Vagina (tissue), 2 donors: ENCODE measurements around the gene SMARCC2.

ENCODE experiments used
- POLR2A ChIP-seq, 2 donors: fragments of 450-650 bp; IDR thresholded peaks; one replicate each; pipeline ENCODE4 v1.6.1; 2017; ENCODE audit warnings: antibody characterized with exemption in 2 of 2, mild to moderate bottlenecking in 2 of 2, moderate library complexity in 2 of 2
- TF ChIP-seq, protein P1 (sequence below), 3 experiments: fragments of 450-650 bp in 2 of 3; fragments of 200-600 bp in 1 of 3; sonication (generic) in 1 of 3; IDR thresholded peaks; one replicate each; pipeline ENCODE4 v1.5.1; 2017 to 2019; ENCODE audit warnings: antibody characterized with exemption in 3 of 3, mild to moderate bottlenecking in 2 of 3, moderate library complexity in 2 of 3

DNA sequence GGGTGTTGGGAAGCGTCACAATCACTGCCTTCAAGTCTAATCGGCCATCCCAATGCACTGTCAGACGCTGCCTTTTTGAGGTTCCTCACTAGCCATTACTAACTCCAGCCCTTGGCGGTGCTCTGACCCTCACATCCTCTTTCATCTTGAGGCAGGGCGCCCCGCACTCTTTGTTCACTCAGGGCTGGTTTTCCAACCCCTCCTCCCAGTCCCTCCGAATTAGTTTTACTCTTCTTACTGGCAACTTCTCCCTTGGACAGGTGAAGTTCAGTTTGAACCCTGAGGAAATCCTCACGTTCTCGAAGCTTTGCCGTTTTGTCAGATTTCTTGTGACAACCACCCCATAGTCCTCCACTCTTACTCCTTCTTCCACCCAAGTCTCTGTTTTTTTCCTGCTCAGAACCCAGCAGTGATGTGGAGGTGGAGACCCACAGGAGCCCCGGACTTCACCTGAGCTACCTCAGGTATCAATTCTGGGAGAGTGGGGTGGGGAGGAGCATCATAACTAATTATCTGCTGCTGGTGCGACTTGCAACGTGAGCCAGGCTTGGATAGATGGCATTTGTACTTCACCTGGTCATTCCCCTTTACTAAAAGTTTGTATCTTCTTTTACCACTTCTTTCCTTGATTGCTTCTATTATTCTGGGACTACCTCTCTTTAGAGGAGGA lies 70.5 kb downstream of the SMARCC2 start:
- no peak for TF ChIP-seq POLR2A (IDR thresholded peaks at IDR 0.05)
- TF ChIP-seq, protein P1, sequence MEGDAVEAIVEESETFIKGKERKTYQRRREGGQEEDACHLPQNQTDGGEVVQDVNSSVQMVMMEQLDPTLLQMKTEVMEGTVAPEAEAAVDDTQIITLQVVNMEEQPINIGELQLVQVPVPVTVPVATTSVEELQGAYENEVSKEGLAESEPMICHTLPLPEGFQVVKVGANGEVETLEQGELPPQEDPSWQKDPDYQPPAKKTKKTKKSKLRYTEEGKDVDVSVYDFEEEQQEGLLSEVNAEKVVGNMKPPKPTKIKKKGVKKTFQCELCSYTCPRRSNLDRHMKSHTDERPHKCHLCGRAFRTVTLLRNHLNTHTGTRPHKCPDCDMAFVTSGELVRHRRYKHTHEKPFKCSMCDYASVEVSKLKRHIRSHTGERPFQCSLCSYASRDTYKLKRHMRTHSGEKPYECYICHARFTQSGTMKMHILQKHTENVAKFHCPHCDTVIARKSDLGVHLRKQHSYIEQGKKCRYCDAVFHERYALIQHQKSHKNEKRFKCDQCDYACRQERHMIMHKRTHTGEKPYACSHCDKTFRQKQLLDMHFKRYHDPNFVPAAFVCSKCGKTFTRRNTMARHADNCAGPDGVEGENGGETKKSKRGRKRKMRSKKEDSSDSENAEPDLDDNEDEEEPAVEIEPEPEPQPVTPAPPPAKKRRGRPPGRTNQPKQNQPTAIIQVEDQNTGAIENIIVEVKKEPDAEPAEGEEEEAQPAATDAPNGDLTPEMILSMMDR (IDR thresholded peaks at IDR 0.05) = no peak
